HFFc6 (cell line): ENCODE results near the gene RGS7. TPM values are rescaled to one million over a fixed set of nuclear protein-coding genes. Genes with fewer than 3 reads are reported as not detected.
"Not testable (repeated sequence)": the region's sequence is repeated elsewhere in the genome, so short reads cannot be mapped to it uniquely, and the experiment has no call there.

Experiments used
- DNase-seq: peaks from one replicate; pipeline ENCODE4 v3.0.0-alpha.2; 2018
- H3K27ac Mint-ChIP-seq: 2 replicates; pipeline ENCODE4 v1.8.0; 2020; ENCODE audit warnings: mild to moderate bottlenecking, mixed read lengths
- H3K27me3 Mint-ChIP-seq: 2 replicates; pipeline ENCODE4 v1.8.0; 2021; ENCODE audit warnings: mild to moderate bottlenecking, moderate library complexity, mixed read lengths; ENCODE audit not compliant: insufficient read depth
- H3K36me3 Mint-ChIP-seq: 2 replicates; pipeline ENCODE4 v1.8.0; 2021; ENCODE audit warnings: low read depth, mixed read lengths
- H3K4me1 Mint-ChIP-seq: 2 replicates; pipeline ENCODE4 v1.8.0; 2020; ENCODE audit warnings: low read depth, mixed read lengths
- H3K4me3 Mint-ChIP-seq: 2 replicates; pipeline ENCODE4 v1.8.0; 2020; ENCODE audit warnings: mild to moderate bottlenecking, moderate library complexity, mixed read lengths
- H3K9me3 Mint-ChIP-seq: 2 replicates; pipeline ENCODE4 v1.8.0; 2020; ENCODE audit warnings: mild to moderate bottlenecking, mixed read lengths
- CTCF ChIP-seq: fragments of 200-600 bp; sonication (generic); IDR thresholded peaks from 2 replicates; pipeline ENCODE4 v1.5.0; 2021; ENCODE audit warnings: antibody characterized with exemption, mild to moderate bottlenecking
- total RNA-seq, 6 experiments: library from RNA; stranded (reverse); fragmentation: NEBNext Ultra II Directional; extraction: Animal tissue kit (Norgen Biotek cat#: 25700); gene quantifications; 2 replicates in 1 of 6; 3 replicates in 5 of 6; pipeline ENCODE4 v1.2.3, GENCODE V29; 2021

RGS7 gene
- total RNA-seq, 6 experiments from 2014 or later, result 1.5 to 2.4 (median 2.1) TPM

GRCh38 chr1:240888039-240888786 lies 468.8 kb downstream of the RGS7 start:
- no peak overlapping the region for H3K4me3 Mint-ChIP-seq
- no peaks in the 10 kb centered on the region for H3K4me1 Mint-ChIP-seq
- peak; percentile 96 for TF ChIP-seq CTCF
- H3K27ac Mint-ChIP-seq, result no peak overlapping the region
- no peaks in the 10 kb centered on the region; the same call in 1 of the 2 replicates for H3K27me3 Mint-ChIP-seq
- no peaks in the 10 kb centered on the region for H3K9me3 Mint-ChIP-seq
- DNase-seq, result no peak
- no peaks in the 10 kb centered on the region for H3K36me3 Mint-ChIP-seq

- Mint-ChIP-seq H3K9me3 (no peaks in the 10 kb centered on the region), H3K36me3 (no peaks in the 10 kb centered on the region)
- no peak for TF ChIP-seq CTCF
Observed at GRCh38 chr1:240883490-240883889, 473.5 kb downstream of the RGS7 start.

GRCh38 chr1:240882656-240883308 lies 474.2 kb downstream of the RGS7 start:
- not testable (repeated sequence) for H3K27ac Mint-ChIP-seq, H3K36me3 Mint-ChIP-seq, H3K9me3 Mint-ChIP-seq, H3K4me3 Mint-ChIP-seq, DNase-seq, H3K27me3 Mint-ChIP-seq
- H3K4me1 Mint-ChIP-seq, result peaks cover 19% of the 10 kb centered on the region

More at GRCh38 chr1:240883490-240883889, 473.5 kb downstream of the RGS7 start:
- Mint-ChIP-seq H3K4me1 (peaks cover 12% of the 10 kb centered on the region), H3K4me3 (no peak overlapping the region), H3K27me3 (no peaks in the 10 kb centered on the region; the same call in 1 of the 2 replicates), H3K27ac (no peak overlapping the region)
- no peak for DNase-seq

GRCh38 chr1:240878631-240879030 lies 478.4 kb downstream of the RGS7 start:
- Mint-ChIP-seq H3K27me3 (no peaks in the 10 kb centered on the region), H3K9me3 (peaks cover 5% of the 10 kb centered on the region; the same call in 1 of the 2 replicates), H3K4me1 (peaks cover 20% of the 10 kb centered on the region), H3K36me3 (peaks cover 6% of the 10 kb centered on the region), H3K27ac (no peak overlapping the region), H3K4me3 (no peak overlapping the region)
- no peak for TF ChIP-seq CTCF
- DNase-seq, result peak; percentile 25

- Mint-ChIP-seq H3K27ac (no peak overlapping the region), H3K27me3 (no peaks in the 10 kb centered on the region), H3K4me1 (peaks cover 20% of the 10 kb centered on the region), H3K4me3 (no peak overlapping the region), H3K9me3 (peaks cover 5% of the 10 kb centered on the region; the same call in 1 of the 2 replicates), H3K36me3 (peaks cover 6% of the 10 kb centered on the region)
- no peak for TF ChIP-seq CTCF
- DNase-seq, result no peak
Observed at GRCh38 chr1:240877605-240878004, 479.4 kb downstream of the RGS7 start.

- H3K4me1 Mint-ChIP-seq, result peaks cover 20% of the 10 kb centered on the region
- H3K36me3 Mint-ChIP-seq, result peaks cover 6% of the 10 kb centered on the region
- no peak for TF ChIP-seq CTCF
- DNase-seq, result no peak
- no peaks in the 10 kb centered on the region for H3K27me3 Mint-ChIP-seq
- H3K9me3 Mint-ChIP-seq, result peaks cover 5% of the 10 kb centered on the region; the same call in 1 of the 2 replicates
- no peak overlapping the region for H3K27ac Mint-ChIP-seq
- H3K4me3 Mint-ChIP-seq, result no peak overlapping the region
Observed at GRCh38 chr1:240876071-240876470, 480.9 kb downstream of the RGS7 start.
